Measurements from ENCODE around the gene HTT. TPM values are rescaled to one million over a fixed set of nuclear protein-coding genes. Genes with fewer than 3 reads are reported as not detected.

Gene HTT
- total RNA-seq, 1 experiment from 2014 or later = 37.4 TPM

DNA sequence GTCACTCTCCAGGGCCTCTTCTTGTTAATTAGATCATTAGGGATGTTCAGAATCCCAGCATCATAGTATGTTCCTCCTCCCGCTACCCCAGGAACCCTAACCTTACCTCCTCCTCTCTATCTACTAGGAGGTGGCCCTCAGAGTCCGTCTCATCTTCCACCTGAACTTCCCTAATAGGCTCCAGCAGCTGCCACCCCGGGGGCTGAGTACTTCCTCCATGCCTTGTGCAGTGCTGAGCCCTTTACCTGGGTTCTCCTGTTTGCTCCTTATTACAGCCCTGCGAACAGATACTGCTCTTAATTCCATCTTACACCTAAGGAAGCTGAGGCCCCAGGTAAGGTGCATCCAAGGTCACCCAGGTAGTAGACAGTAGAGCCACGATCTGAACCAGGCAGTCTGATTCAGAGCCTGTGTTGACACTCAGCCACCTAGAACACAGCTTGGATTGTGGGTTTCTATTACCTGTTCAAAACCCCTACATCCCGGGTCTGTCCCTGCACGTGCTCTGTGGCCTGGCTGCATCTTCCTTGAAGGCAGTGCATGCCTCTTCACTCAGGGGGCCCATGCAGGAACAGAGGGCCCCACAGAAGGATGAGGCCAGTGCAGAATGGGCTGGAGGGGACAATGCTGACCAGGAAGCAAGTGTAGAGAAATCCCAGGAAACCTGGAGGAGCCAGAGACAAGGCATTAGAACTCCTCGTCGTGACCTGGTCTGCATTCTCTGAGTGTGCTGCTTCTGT lies 123.1 kb downstream of the HTT start:
- CTCF ChIA-PET = no interaction called here
- Histone ChIP-seq H3K27me3 (ENCODE audit: insufficient read depth, low read length) (no peaks in the 10 kb centered on the region), H3K4me1 (ENCODE audit: control insufficient read depth in 1 of 2, insufficient read depth in 2 of 2, low read length in 2 of 2) (no peaks in the 10 kb centered on the region), H3K4me3 (replicated peaks in 1 of 2; ENCODE audit: low read depth in 1 of 2, low read length in 2 of 2) (no peak overlapping the region), H3K9me2 (ENCODE audit: insufficient read depth) (no peaks in the 10 kb centered on the region), H3K9me3 (ENCODE audit: control insufficient read depth in 1 of 2, insufficient read depth in 1 of 2, low read depth in 1 of 2, low read length in 2 of 2) (no peaks in the 10 kb centered on the region), H3K4me2 (ENCODE audit: low read length) (no peak overlapping the region), H2AFZ (ENCODE audit: low read depth, low read length, poor library complexity, severe bottlenecking) (no peak overlapping the region), H3K9ac (ENCODE audit: low read length) (no peak overlapping the region), H3K36me3 (ENCODE audit: control insufficient read depth in 1 of 2, insufficient read depth in 2 of 2, low read length in 2 of 2) (peaks cover 0 to 3% of the 10 kb centered on the region in 2 experiments; a peak in 1 of 4 replicates), H3K79me2 (ENCODE audit: insufficient read depth, low read length) (no peaks in the 10 kb centered on the region), H4K20me1 (ENCODE audit: insufficient read depth) (no peaks in the 10 kb centered on the region), H3K27ac (ENCODE audit: low read depth, low read length) (no peak overlapping the region)
- intact Hi-C loops (cut with micrococcal nuclease) = no loop called here
- TF ChIP-seq, protein P1, sequence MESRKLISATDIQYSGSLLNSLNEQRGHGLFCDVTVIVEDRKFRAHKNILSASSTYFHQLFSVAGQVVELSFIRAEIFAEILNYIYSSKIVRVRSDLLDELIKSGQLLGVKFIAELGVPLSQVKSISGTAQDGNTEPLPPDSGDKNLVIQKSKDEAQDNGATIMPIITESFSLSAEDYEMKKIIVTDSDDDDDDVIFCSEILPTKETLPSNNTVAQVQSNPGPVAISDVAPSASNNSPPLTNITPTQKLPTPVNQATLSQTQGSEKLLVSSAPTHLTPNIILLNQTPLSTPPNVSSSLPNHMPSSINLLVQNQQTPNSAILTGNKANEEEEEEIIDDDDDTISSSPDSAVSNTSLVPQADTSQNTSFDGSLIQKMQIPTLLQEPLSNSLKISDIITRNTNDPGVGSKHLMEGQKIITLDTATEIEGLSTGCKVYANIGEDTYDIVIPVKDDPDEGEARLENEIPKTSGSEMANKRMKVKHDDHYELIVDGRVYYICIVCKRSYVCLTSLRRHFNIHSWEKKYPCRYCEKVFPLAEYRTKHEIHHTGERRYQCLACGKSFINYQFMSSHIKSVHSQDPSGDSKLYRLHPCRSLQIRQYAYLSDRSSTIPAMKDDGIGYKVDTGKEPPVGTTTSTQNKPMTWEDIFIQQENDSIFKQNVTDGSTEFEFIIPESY (IDR thresholded peaks at IDR 0.05; ENCODE audit: extremely low read depth, insufficient replicate concordance, low read length) = no peak
- no TSS peak for BruUV-seq (replicated peaks)
- RAD21 ChIA-PET (ENCODE audit: low non-redundant PET in 1 of 2, low total read pairs in 2 of 2, uncharacterized antibody in 2 of 2, unreplicated experiment in 2 of 2) = no interaction called here
- ATAC-seq = no peak
- POLR2A ChIA-PET = no interaction called here
- DNase-seq (ENCODE audit: low read depth, low spot score) = no peak

DNA sequence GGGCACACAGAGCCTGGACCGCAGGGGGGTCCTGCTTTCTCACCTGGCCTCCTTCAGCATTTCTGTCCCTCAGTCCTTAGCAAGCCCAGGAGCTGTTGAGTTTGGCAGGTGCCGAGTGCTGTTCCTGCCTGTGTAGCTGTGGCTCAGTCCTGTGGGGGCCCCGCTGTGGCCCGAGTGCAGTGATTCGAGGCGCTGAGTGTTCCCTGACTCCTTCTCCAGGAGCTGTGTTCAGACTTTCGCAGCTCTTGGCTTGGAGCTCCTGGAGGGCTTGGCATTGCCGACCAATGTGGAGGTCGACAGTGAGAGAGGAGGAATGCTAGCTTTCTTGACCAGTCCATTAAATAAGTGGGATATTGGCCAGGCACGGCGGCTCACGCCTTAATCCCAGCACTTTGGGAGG lies 124.4 kb downstream of the HTT start:
- H3K9ac ChIP-seq (ENCODE audit: low read length) = no peak overlapping the region
- no peak overlapping the region for H3K4me2 ChIP-seq (ENCODE audit: low read length)
- ATAC-seq (no peak), DNase-seq (ENCODE audit: low read depth, low spot score) (no peak)
- no peaks in the 10 kb centered on the region for H3K27me3 ChIP-seq (ENCODE audit: insufficient read depth, low read length)
- H3K4me3 ChIP-seq (replicated peaks in 1 of 2; ENCODE audit: low read depth in 1 of 2, low read length in 2 of 2) = no peak overlapping the region
- ChIA-PET RAD21 (ENCODE audit: low non-redundant PET in 1 of 2, low total read pairs in 2 of 2, uncharacterized antibody in 2 of 2, unreplicated experiment in 2 of 2) (no interaction called here), POLR2A (no interaction called here), CTCF (no interaction called here)
- no peak overlapping the region for H2AFZ ChIP-seq (ENCODE audit: low read depth, low read length, poor library complexity, severe bottlenecking)
- no TSS peak for BruUV-seq (replicated peaks)
- no peaks in the 10 kb centered on the region for H4K20me1 ChIP-seq (ENCODE audit: insufficient read depth)
- intact Hi-C loops (cut with micrococcal nuclease) = no loop called here
- H3K9me3 ChIP-seq (ENCODE audit: control insufficient read depth in 1 of 2, insufficient read depth in 1 of 2, low read depth in 1 of 2, low read length in 2 of 2) = no peaks in the 10 kb centered on the region
- H3K36me3 ChIP-seq (ENCODE audit: control insufficient read depth in 1 of 2, insufficient read depth in 2 of 2, low read length in 2 of 2) = peaks cover 0 to 3% of the 10 kb centered on the region in 2 experiments; a peak in 1 of 4 replicates
- H3K79me2 ChIP-seq (ENCODE audit: insufficient read depth, low read length) = no peaks in the 10 kb centered on the region
- H3K4me1 ChIP-seq (ENCODE audit: control insufficient read depth in 1 of 2, insufficient read depth in 2 of 2, low read length in 2 of 2) = no peaks in the 10 kb centered on the region
- H3K27ac ChIP-seq (ENCODE audit: low read depth, low read length) = no peak overlapping the region
- no peaks in the 10 kb centered on the region for H3K9me2 ChIP-seq (ENCODE audit: insufficient read depth)
- TF ChIP-seq SRF (IDR thresholded peaks at IDR 0.05; ENCODE audit: low read depth) (no peak), POLR2A (IDR thresholded peaks at IDR 0.05; ENCODE audit: borderline replicate concordance, extremely low read depth, insufficient read depth, insufficient read length) (no peak), EZH2 (IDR thresholded peaks at IDR 0.05) (no peak), CBX3 (IDR thresholded peaks at IDR 0.05; ENCODE audit: low read depth) (no peak), YY1 (IDR thresholded peaks at IDR 0.05; ENCODE audit: extremely low read depth, insufficient replicate concordance, low read depth, low read length) (no peak), CEBPB (IDR thresholded peaks at IDR 0.05; ENCODE audit: low read depth) (no peak), ELF1 (IDR thresholded peaks at IDR 0.05; ENCODE audit: borderline replicate concordance, low read depth) (no peak), SP1 (IDR thresholded peaks at IDR 0.05; ENCODE audit: low read depth) (no peak), POLR2AphosphoS5 (IDR thresholded peaks at IDR 0.05; ENCODE audit: low read depth, low read length) (no peak), JUND (IDR thresholded peaks at IDR 0.05) (no peak), ZFX (IDR thresholded peaks at IDR 0.05) (no peak), RAD21 (IDR thresholded peaks at IDR 0.05; ENCODE audit: low read depth) (no peak)
- TF ChIP-seq, protein P2, sequence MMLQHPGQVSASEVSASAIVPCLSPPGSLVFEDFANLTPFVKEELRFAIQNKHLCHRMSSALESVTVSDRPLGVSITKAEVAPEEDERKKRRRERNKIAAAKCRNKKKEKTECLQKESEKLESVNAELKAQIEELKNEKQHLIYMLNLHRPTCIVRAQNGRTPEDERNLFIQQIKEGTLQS (IDR thresholded peaks at IDR 0.05) = no peak
- TF ChIP-seq, protein P1 (IDR thresholded peaks at IDR 0.05; ENCODE audit: extremely low read depth, insufficient replicate concordance, low read length) = no peak
